GM19397 (cell line): ENCODE measurements around the gene MOB3B.
A peak's percentile ranks its signal among the peaks of the same experiment; 100 is the strongest.

Experiments
- ATAC-seq: cut with Tn5 transposase; IDR thresholded peaks from one replicate; pipeline ENCODE4 v1.9.1; 2021; ENCODE audit warnings: mild to moderate bottlenecking, moderate library complexity; ENCODE audit not compliant: unreplicated experiment

The MOB3B gene

DNA sequence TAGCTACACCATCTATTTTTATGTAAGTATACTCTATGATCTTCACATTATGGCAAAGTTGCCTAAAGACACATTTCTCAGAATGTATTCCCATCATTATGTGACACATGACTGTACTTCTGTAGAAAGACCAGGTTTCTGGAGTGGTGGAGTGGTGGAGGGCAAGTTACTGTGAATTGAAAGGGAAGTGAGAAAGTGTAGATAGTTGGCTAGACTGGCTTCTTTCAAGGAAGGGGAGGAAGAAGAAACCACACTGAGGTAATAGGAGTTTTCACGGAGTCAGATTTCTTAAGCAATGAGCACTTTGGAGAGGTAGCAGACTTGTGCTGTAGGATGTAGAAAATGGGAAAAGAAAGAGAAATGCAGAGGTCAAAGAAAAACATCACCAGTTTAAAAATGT lies 181.7 kb downstream of the MOB3B start:
- no peak for ATAC-seq

DNA sequence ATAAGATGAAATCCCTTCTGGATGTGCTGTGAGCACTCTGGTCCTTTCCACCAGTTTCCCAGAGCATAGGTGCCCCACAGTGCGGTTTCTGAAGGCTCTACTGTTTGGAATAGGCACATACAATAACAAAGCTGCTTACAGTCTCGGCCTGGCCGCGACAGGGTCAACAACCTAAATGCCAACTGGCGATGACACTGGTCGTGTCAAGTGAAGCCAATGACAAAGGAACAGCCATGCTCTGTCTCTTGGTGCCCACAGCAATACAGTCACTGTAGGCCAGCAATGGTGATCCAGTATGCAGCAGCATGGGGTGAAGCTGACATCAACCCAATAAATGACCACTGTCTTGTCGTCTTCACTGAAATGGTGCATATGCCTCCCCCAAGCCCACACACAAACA lies 184.8 kb downstream of the MOB3B start:
- ATAC-seq, result no peak

DNA sequence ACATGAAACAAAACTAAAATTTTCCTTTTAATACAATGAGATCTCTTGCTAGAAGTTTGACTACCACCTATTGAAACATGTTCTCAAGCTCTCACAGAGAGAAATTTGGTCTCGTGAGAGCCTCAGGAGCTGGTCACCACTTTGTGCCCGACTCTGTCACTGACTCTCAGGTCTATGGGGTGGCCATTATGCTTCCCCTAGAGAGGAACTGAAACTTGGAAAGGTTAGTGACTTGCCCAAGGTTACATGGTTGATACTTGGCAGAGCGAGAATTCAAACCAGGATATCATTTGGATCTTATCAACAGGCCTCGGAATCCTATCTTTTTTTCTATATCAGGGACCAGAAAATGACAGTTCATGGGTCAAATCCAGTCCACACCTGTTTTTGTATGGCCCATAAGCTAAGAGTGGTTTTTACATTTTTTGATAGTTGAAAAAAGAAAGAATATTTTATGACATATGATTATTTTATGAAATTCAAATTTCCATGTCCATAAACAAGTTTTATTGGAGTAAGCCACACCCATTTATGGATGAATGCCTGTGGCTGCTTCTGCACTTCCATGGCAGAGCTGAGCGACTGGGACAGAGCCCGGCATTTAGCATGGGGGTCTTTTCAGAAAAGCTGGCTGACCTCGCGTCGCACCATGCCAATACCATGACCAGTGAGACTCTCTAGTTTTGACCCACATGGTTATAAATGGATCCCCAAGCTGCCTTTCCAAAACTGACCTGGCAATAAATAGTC lies 187.9 kb downstream of the MOB3B start:
- no peak for ATAC-seq

- no peak for ATAC-seq
Observed at GRCh38 chr9:27340961-27341511, 188.6 kb downstream of the MOB3B start.

- no peak for ATAC-seq
Observed at GRCh38 chr9:27340285-27340674, 189.3 kb downstream of the MOB3B start.

DNA sequence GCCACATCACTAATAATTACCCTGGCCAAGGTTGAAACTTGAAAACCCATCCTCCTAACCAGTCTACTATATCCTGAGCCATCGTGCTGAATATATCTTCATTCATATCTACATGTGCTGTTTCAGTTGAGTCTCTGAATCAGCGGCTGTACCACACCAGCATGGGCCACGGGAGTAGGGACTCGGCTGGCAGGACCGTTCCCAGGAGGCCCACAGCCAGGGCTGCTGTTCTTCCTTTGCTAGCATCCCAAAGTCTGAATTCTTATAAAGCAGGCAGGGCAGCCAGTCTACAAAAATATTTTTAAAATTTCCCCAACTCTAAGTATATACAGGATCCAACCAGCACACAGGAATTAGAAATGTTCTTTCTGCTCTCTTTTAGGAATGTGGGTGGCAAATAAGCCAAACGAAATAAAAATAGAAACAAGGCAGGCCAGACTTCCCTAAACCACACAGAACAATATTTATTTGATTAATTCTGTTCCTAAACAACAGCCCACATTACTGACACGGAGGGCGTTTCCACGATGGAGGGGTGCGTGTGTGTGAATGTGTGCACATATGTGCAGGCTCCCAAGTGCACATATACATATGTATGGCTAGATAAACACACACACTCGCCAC lies 189.8 kb downstream of the MOB3B start:
- no peak for ATAC-seq

GRCh38 chr9:27338527-27338903 lies 191.1 kb downstream of the MOB3B start:
- no peak for ATAC-seq

- no peak for ATAC-seq
Observed at GRCh38 chr9:27337833-27338526, 191.6 kb downstream of the MOB3B start.

GRCh38 chr9:27337236-27337635 lies 192.4 kb downstream of the MOB3B start:
- ATAC-seq, result no peak

DNA sequence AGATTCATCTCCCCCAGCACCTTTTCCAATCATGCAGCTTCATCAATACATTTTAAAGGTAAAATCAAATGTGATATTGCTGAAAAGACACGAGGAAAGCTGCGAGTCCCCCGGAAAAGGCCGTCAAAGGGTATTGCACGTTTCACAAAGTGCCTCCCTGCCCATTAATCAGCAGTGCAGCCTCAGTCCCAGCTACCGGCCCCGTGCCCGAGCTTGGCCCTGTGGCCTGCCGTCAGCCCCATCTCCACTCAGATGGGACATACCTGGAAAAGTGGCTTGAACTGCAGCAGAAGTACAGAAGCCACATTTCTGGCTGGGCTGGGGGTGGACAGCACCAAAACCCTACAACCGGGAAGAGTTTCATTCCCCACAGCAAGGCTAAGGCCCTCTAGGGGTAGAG lies 192.8 kb downstream of the MOB3B start:
- ATAC-seq, result no peak

DNA sequence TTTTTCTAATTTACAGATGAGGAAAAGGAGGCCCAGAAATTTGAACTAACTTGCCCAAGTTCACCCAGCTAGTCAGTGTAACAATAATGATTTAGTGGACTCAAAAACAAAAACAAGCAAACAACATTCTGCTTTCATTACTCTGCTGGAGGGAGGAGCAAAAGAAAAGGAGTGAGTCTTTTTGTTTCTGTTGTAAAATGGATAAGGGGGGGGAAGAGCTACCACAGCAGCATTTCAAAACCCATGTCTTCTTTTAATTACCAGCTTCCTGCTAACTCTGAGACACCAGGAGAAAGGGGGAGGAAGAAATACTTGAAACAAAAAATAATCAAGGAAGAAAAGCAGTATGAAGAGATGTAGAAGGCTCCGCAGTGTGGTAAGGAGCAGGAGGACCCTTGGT lies 193.5 kb downstream of the MOB3B start:
- ATAC-seq, result no peak

DNA sequence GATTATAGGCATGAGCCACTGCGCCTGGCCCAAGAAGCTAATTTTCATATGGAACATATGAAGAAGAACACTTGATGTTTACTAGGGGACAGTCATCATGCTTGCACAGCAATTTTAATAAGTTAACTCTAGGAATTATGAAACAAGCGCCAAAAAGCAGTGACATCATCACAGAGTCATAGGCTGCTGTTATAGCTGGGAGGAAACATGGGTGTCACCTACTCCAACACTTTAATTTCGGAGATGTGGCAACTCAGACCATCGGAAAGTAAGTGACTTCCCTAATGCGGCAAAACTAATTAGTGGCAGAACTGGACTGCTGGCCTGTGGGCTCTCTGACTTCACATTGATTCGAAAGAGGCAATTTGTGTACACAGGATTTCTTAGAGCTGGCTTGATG lies 194.5 kb downstream of the MOB3B start:
- ATAC-seq, result no peak

DNA sequence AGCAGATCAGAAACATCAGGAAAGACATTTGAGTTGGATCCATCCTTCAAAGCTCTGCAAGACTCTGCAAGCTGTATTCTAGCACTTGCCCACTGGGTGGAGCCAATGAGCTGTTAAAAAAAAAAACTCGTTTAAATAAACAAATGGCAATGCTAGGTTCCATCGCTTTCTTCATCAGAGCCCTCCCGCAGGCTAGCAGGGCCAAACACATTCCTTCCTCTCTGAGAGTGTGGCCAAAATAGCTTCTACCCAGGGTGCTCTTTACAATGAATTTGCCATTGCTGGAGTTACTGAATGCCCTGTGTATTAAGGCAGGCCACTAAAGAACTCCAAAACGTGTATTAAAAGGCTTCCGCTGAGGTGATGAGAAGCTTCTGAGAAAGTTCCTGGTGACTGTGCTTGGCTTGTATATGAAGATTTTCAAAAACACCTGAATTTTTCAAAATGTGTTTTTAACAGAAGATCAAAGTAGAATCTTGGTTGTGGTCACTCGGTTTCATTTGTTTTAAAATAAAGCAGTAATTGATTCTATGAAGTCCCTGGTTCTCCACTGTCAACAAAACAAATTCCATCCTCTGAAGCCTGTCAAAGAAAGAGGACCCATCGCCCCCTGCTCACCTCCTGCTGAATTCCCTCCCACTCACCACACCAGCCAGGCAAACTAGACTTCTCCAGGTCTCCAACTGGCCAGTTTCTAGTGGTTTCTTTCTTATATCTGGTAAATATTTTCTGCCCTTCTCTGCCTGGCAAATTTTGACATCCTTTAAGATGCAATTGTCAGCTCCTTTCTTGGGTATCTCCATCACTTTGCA lies 196.2 kb downstream of the MOB3B start:
- peak; percentile 70 for ATAC-seq

DNA sequence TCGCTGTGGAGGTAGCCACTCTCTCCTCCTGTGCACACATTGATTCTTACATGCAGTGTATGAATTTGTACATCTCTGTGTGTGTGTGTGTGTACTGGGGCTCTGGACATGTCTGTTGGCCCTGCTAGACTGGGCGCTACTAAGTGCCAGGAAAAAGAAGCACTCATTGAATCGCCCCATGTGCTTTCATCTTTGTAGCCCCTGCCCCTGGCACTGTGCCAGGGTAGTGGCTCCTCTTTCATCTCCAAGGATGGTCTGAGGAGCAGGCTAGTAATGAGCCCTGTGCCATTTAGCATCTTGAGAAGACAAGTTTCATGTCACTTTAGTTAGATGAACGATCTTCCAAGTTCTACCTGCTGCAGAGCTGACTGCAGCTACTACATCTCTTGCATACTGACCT lies 198.2 kb downstream of the MOB3B start:
- no peak for ATAC-seq

DNA sequence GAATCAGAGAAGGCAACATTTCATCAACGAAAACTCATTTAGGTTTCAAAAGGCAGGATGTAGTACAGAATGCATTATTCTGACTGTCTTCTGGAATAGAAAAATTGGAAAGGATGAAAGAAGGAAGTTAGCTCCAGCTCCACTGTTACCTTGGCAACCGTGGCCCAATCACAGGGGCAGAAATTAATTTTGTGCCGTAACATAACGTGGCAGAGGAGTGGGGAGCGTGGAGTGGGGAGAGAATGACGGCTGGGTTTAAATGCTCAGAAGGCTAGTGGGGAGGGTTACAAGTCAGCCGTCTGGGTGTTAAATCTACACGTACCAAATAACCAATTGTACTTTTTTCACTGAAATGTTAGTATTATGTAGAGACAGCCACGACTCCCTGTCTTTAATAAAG lies 200.3 kb downstream of the MOB3B start:
- ATAC-seq, result no peak

GRCh38 chr9:27328483-27328882 lies 201.1 kb downstream of the MOB3B start:
- no peak for ATAC-seq

- ATAC-seq, result no peak
Observed at GRCh38 chr9:27311184-27311583, 218.4 kb downstream of the MOB3B start.

- no peak for ATAC-seq
Observed at GRCh38 chr9:27310582-27310981, 219.0 kb downstream of the MOB3B start.

- no peak for ATAC-seq
Observed at GRCh38 chr9:27308691-27309390, 220.8 kb downstream of the MOB3B start.

- no peak for ATAC-seq
Observed at GRCh38 chr9:27304521-27304920, 225.1 kb downstream of the MOB3B start.
